GM13977 (cell line): ENCODE data around the gene GGCT.

Source experiments
- DNase-seq: peaks from one replicate; pipeline ENCODE4 v3.0.0; 2012; ENCODE audit warnings: low spot score
- in situ Hi-C: fragments of 300-500 bp; cut with MboI; formaldehyde crosslinking; loops from one replicate; pipeline ENCODE4 v1.12.0; 2022; ENCODE audit warnings: low sequenced_read_pairs, low pct_unique_long_range_greater_than_20kb, mixed read lengths, inconsistent platforms; ENCODE audit not compliant: unreplicated experiment
- TF ChIP-seq, protein P1 (sequence below): IDR thresholded peaks from 2 replicates; pipeline ENCODE4 v1.5.1; 2012; ENCODE audit warnings: mild to moderate bottlenecking, control low read depth; ENCODE audit not compliant: insufficient read depth; ENCODE audit errors: extremely low read depth, missing control alignments

GGCT gene

GRCh38 chr7:30448461-30449189 is 56.0 kb downstream of the GGCT start:
- in situ Hi-C loops: no loop called here
- TF ChIP-seq, protein P1, sequence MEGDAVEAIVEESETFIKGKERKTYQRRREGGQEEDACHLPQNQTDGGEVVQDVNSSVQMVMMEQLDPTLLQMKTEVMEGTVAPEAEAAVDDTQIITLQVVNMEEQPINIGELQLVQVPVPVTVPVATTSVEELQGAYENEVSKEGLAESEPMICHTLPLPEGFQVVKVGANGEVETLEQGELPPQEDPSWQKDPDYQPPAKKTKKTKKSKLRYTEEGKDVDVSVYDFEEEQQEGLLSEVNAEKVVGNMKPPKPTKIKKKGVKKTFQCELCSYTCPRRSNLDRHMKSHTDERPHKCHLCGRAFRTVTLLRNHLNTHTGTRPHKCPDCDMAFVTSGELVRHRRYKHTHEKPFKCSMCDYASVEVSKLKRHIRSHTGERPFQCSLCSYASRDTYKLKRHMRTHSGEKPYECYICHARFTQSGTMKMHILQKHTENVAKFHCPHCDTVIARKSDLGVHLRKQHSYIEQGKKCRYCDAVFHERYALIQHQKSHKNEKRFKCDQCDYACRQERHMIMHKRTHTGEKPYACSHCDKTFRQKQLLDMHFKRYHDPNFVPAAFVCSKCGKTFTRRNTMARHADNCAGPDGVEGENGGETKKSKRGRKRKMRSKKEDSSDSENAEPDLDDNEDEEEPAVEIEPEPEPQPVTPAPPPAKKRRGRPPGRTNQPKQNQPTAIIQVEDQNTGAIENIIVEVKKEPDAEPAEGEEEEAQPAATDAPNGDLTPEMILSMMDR: no peak
- no peak for DNase-seq

- TF ChIP-seq, protein P1: no peak
- in situ Hi-C loops: no loop called here
- DNase-seq: no peak
Measured at GRCh38 chr7:30447466-30447865, 57.2 kb downstream of the GGCT start.
